Vagina (tissue), 2 donors: ENCODE data around the gene PTN. TPM values are rescaled to one million over a fixed set of nuclear protein-coding genes. Genes with fewer than 3 reads are reported as not detected.
A peak's percentile ranks its signal among the peaks of the same experiment; 100 is the strongest.

ENCODE experiments used
- DNase-seq, 2 donors: peaks; one replicate each; pipeline ENCODE4 v3.0.0-alpha.2; 2017; ENCODE audit errors: extremely low spot score in 2 of 2
- H3K27ac ChIP-seq: fragments of 200-600 bp; sonication (generic); one replicate; pipeline ENCODE4 v1.5.1; 2019
- H3K27me3 ChIP-seq: fragments of 200-600 bp; sonication (generic); one replicate; pipeline ENCODE4 v1.5.1; 2019
- H3K36me3 ChIP-seq, 2 donors: fragments of 200-600 bp; sonication (generic); one replicate each; pipeline ENCODE4 v1.5.1; 2017 to 2019
- H3K4me1 ChIP-seq: fragments of 200-600 bp; sonication (generic); one replicate; pipeline ENCODE4 v1.5.1; 2019
- H3K4me3 ChIP-seq, 2 donors: fragments of 200-600 bp; sonication (generic); 1 replicate in 1 of 2; 2 replicates in 1 of 2; pipeline ENCODE4 v1.5.1; 2016 to 2019
- H3K9me3 ChIP-seq: fragments of 200-600 bp; sonication (generic); one replicate; pipeline ENCODE4 v1.5.1; 2019
- POLR2A ChIP-seq, 2 donors: fragments of 450-650 bp; IDR thresholded peaks; one replicate each; pipeline ENCODE4 v1.6.1; 2017; ENCODE audit warnings: antibody characterized with exemption in 2 of 2, mild to moderate bottlenecking in 2 of 2, moderate library complexity in 2 of 2
- POLR2AphosphoS5 ChIP-seq, 2 donors: sonication (generic); formaldehyde crosslinking; IDR thresholded peaks; one replicate each; pipeline ENCODE4 v1.9.0; 2017; ENCODE audit warnings: antibody characterized with exemption in 2 of 2, mild to moderate bottlenecking in 2 of 2, low read depth in 1 of 2; ENCODE audit not compliant: insufficient read depth in 1 of 2
- intact Hi-C: fragments of 100-400 bp; cut with DNase I; formaldehyde crosslinking; loops from one replicate; pipeline ENCODE4 v1.15.1; 2023
- total RNA-seq: library from RNA; depleted of rRNA; stranded (reverse); fragments of >200 nt; gene quantifications from one replicate; pipeline ENCODE4 v1.2.3, GENCODE V29; 2016
- TF ChIP-seq, protein P1 (sequence below), 3 experiments: fragments of 450-650 bp in 2 of 3; fragments of 200-600 bp in 1 of 3; sonication (generic) in 1 of 3; IDR thresholded peaks; one replicate each; pipeline ENCODE4 v1.5.1; 2017 to 2019; ENCODE audit warnings: antibody characterized with exemption in 3 of 3, mild to moderate bottlenecking in 2 of 3, moderate library complexity in 2 of 3

The PTN gene
- total RNA-seq, 1 donor from 2014 or later: 48.4 TPM

DNA sequence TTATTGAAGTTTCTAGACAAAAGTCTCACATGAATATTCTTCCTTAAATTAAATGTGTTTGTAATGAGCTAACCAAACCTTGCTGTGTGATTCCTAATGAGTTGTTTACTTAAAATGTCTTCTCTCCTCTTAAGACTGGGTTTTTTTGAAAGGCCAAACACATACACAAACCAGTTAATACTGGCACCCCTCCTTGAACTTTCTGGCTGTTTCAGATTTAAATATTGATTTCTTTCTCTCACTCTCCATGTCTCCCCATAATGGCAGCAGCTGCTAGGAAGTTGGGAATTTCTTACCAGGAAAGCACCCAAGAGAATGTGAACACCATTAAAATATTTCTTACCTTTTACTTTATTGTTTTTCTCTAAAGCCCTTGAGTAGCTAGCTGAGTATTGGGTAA, 11.4 kb upstream of the PTN start:
- TF ChIP-seq POLR2A (IDR thresholded peaks at IDR 0.05) (no peak), POLR2AphosphoS5 (IDR thresholded peaks at IDR 0.05; ENCODE audit: insufficient read depth in 1 of 2, low read depth in 1 of 2) (no peak)
- TF ChIP-seq, protein P1, sequence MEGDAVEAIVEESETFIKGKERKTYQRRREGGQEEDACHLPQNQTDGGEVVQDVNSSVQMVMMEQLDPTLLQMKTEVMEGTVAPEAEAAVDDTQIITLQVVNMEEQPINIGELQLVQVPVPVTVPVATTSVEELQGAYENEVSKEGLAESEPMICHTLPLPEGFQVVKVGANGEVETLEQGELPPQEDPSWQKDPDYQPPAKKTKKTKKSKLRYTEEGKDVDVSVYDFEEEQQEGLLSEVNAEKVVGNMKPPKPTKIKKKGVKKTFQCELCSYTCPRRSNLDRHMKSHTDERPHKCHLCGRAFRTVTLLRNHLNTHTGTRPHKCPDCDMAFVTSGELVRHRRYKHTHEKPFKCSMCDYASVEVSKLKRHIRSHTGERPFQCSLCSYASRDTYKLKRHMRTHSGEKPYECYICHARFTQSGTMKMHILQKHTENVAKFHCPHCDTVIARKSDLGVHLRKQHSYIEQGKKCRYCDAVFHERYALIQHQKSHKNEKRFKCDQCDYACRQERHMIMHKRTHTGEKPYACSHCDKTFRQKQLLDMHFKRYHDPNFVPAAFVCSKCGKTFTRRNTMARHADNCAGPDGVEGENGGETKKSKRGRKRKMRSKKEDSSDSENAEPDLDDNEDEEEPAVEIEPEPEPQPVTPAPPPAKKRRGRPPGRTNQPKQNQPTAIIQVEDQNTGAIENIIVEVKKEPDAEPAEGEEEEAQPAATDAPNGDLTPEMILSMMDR (IDR thresholded peaks at IDR 0.05): no peak
- no peaks in the 10 kb centered on the region for H3K9me3 ChIP-seq
- H3K36me3 ChIP-seq: no peaks in the 10 kb centered on the region

DNA sequence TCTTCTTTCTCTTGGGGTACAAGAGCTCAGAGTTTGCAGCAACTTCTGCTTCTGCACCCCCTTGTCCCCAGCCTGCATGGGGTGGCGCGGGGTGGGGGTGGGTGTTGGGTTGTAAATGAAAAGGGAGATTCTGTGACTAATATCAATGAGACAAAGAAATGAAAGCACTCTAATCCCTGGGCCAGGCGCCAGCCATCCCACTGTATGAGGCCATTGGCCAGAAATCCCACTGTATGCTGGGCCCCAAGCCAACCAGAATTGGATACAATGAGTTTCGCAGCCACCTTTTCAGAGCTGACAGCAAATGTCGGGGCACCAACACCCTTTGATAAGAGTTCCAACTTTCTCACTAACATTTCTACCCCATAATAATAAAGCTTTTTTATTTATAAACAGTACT, 10.9 kb upstream of the PTN start:
- no peak for DNase-seq
- Histone ChIP-seq H3K9me3 (no peaks in the 10 kb centered on the region), H3K27ac (no peak overlapping the region), H3K36me3 (no peaks in the 10 kb centered on the region), H3K27me3 (no peaks in the 10 kb centered on the region), H3K4me1 (no peaks in the 10 kb centered on the region), H3K4me3 (no peak overlapping the region)
- TF ChIP-seq POLR2A (IDR thresholded peaks at IDR 0.05): no peak
- no peak for TF ChIP-seq POLR2AphosphoS5 (IDR thresholded peaks at IDR 0.05; ENCODE audit: insufficient read depth in 1 of 2, low read depth in 1 of 2)
- TF ChIP-seq, protein P1 (IDR thresholded peaks at IDR 0.05): no peak
- intact Hi-C loops: loop anchor here (10.0 kb wide), 1 partner anchor 1770 kb away; no protein-coding TSS in a partner anchor

More for the DNA sequence above, 11.4 kb upstream of the PTN start:
- DNase-seq: no peak
- intact Hi-C loops: loop anchor here (10.0 kb wide), 1 partner anchor 1770 kb away; no protein-coding TSS in a partner anchor
- Histone ChIP-seq H3K27me3 (no peaks in the 10 kb centered on the region), H3K4me3 (no peak overlapping the region), H3K27ac (no peak overlapping the region), H3K4me1 (no peaks in the 10 kb centered on the region)

DNA sequence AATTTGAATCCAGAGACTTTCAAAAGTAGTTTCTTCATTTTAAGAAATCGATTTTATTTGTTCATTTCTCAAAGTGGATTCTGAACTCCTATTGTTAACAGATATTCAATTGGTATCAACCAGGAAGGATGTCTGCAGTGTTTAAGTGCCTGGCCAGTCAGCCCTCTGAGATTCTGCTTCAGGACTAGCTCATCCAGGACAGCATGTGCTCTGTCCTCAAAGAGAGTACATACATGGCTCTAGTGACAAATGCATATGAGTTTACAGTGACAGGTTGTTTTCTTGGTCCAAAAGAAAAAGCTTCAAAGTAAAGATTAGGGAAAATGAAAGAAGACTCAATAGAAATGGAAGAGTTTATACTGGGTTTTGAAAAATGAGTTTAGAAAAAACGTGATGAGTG, 8.4 kb upstream of the PTN start:
- no peaks in the 10 kb centered on the region for H3K9me3 ChIP-seq
- no peaks in the 10 kb centered on the region for H3K4me1 ChIP-seq
- H3K27me3 ChIP-seq: no peaks in the 10 kb centered on the region
- no peaks in the 10 kb centered on the region for H3K36me3 ChIP-seq
- no peak for TF ChIP-seq POLR2A (IDR thresholded peaks at IDR 0.05)
- no peak for TF ChIP-seq POLR2AphosphoS5 (IDR thresholded peaks at IDR 0.05; ENCODE audit: insufficient read depth in 1 of 2, low read depth in 1 of 2)
- TF ChIP-seq, protein P1 (IDR thresholded peaks at IDR 0.05): no peak
- no peak overlapping the region for H3K27ac ChIP-seq
- intact Hi-C loops: loop anchor here (10.0 kb wide), 1 partner anchor 1767 kb away; no protein-coding TSS in a partner anchor
- H3K4me3 ChIP-seq: no peak overlapping the region
- DNase-seq: no peak

DNA sequence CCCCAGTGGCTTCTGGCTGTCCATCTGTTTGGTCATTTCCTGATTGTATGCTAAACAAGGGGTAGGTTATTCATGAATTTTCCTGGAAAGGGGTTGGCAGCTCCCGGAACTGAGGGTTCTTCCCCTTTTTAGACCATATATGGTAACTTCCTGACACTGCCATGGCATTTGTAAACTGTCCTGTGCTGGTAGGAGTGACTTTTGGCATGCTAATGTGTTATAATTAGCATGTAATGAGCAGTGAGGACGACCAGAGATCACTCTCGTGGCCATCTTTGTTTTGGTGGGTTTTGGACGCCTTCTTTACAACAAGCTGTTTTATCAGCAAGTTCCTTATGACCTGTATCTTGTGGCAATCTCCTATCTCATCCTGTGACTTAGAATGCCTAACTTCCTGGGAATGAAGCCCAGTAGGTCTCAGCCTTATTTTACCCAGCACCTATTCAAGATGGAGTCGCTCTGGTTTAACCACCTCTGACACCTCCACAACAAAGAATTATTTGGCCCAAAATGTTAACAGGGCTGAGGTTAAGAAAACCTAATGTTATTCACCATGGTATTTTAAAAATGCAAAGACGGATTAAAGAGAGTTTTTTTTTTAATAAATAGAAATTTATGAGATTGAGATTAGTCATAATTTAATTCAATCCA, 2.4 kb upstream of the PTN start:
- DNase-seq: no peak
- intact Hi-C loops: no loop called here
- H3K27ac ChIP-seq: no peak overlapping the region
- no peak for TF ChIP-seq POLR2A (IDR thresholded peaks at IDR 0.05)
- TF ChIP-seq, protein P1 (IDR thresholded peaks at IDR 0.05): no peak
- no peak for TF ChIP-seq POLR2AphosphoS5 (IDR thresholded peaks at IDR 0.05; ENCODE audit: insufficient read depth in 1 of 2, low read depth in 1 of 2)
- H3K4me3 ChIP-seq: no peak overlapping the region
- H3K4me1 ChIP-seq: no peaks in the 10 kb centered on the region
- H3K36me3 ChIP-seq: no peaks in the 10 kb centered on the region
- no peaks in the 10 kb centered on the region for H3K9me3 ChIP-seq
- no peaks in the 10 kb centered on the region for H3K27me3 ChIP-seq

DNA sequence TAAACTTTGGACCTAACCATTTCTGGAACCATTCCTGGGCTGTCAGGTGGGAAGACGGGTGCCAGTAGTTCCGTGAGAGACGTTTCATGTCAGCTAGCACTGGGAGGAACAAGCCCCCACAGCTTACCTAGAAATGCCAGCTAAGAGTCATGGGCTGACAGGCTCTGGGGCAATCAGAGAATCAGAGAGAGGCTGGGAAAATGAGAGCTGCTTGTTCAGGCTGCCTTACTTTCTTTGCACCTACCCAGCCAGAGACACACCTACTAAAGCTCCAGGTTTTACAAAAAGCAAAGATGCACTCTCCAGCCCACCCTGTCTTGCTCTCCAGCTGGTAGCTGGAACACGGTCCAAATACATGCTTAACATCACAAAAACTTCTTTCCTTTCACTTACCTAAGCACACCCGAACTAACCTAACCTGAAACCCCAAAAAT, 688 bp downstream of the PTN start:
- H3K9me3 ChIP-seq: no peaks in the 10 kb centered on the region
- H3K36me3 ChIP-seq: no peaks in the 10 kb centered on the region
- peak overlapping the region; percentile 37 to 57 for H3K4me3 ChIP-seq
- no peak for DNase-seq
- no peak for TF ChIP-seq POLR2AphosphoS5 (IDR thresholded peaks at IDR 0.05; ENCODE audit: insufficient read depth in 1 of 2, low read depth in 1 of 2)
- no peak for TF ChIP-seq POLR2A (IDR thresholded peaks at IDR 0.05)
- TF ChIP-seq, protein P1 (IDR thresholded peaks at IDR 0.05): no peak
- H3K4me1 ChIP-seq: no peaks in the 10 kb centered on the region
- H3K27me3 ChIP-seq: no peaks in the 10 kb centered on the region
- H3K27ac ChIP-seq: peak overlapping the region; percentile 2
- intact Hi-C loops: no loop called here
